OCI-LY1 (cell line): Measurements from ENCODE around the gene PLEKHD1.

Source experiments
- H2AFZ ChIP-seq: fragments of 200-600 bp; sonication (generic), shearing (Covaris generic); 2 replicates; pipeline ENCODE4 v1.6.0; 2014; ENCODE audit warnings: antibody characterized with exemption, mild to moderate bottlenecking, low read length
- H3F3A ChIP-seq: fragments of 200-600 bp; sonication (generic), shearing (Covaris generic); 2 replicates; pipeline ENCODE4 v1.6.0; 2014; ENCODE audit warnings: mild to moderate bottlenecking, antibody characterized with exemption, low read length, moderate library complexity; ENCODE audit not compliant: insufficient read depth
- H3K27ac ChIP-seq: fragments of 200-600 bp; sonication (generic); 2 replicates; pipeline ENCODE4 v1.5.1; 2014; ENCODE audit warnings: low read length, mixed run types, mild to moderate bottlenecking, low read depth; ENCODE audit not compliant: poor library complexity, severe bottlenecking
- H3K27me3 ChIP-seq: fragments of 200-600 bp; sonication (generic); 2 replicates; pipeline ENCODE4 v1.6.0; 2014; ENCODE audit warnings: antibody characterized with exemption, mild to moderate bottlenecking, low read length, moderate library complexity; ENCODE audit not compliant: insufficient read depth
- H3K36me3 ChIP-seq: fragments of 200-600 bp; sonication (generic); 2 replicates; pipeline ENCODE4 v1.6.1; 2014; ENCODE audit warnings: mild to moderate bottlenecking, antibody characterized with exemption, low read length, moderate library complexity, mixed read lengths; ENCODE audit not compliant: insufficient read depth
- H3K4me1 ChIP-seq: fragments of 200-600 bp; sonication (generic); 2 replicates; pipeline ENCODE4 v1.5.1; 2014; ENCODE audit warnings: mild to moderate bottlenecking, low read length, moderate library complexity; ENCODE audit not compliant: insufficient read depth, severe bottlenecking
- H3K4me2 ChIP-seq: fragments of 200-600 bp; sonication (generic), shearing (Covaris generic); 2 replicates; pipeline ENCODE4 v1.6.1; 2014; ENCODE audit warnings: low read length
- H3K4me3 ChIP-seq: fragments of 200-600 bp; sonication (generic); 2 replicates; pipeline ENCODE4 v1.5.1; 2014; ENCODE audit warnings: low read length, low read depth, mild to moderate bottlenecking, mixed read lengths; ENCODE audit not compliant: poor library complexity, severe bottlenecking
- H3K79me2 ChIP-seq: fragments of 200-600 bp; shearing (Covaris generic); 2 replicates; pipeline ENCODE4 v1.6.1; 2016; ENCODE audit warnings: mixed run types, low read length, mixed read lengths; ENCODE audit not compliant: insufficient read depth
- H3K9ac ChIP-seq: fragments of 200-600 bp; sonication (generic), shearing (Covaris generic); 2 replicates; pipeline ENCODE4 v1.6.1; 2014; ENCODE audit warnings: mild to moderate bottlenecking, low read length, mixed read lengths
- H3K9me2 ChIP-seq: fragments of 200-600 bp; sonication (generic), shearing (Covaris generic); 2 replicates; pipeline ENCODE4 v1.6.1; 2014; ENCODE audit warnings: low read depth, mild to moderate bottlenecking, low read length, mixed read lengths
- H3K9me3 ChIP-seq: fragments of 200-600 bp; shearing (Covaris generic); 2 replicates; pipeline ENCODE4 v1.6.1; 2014; ENCODE audit warnings: low read length, mixed read lengths
- H4K20me1 ChIP-seq: fragments of 200-600 bp; sonication (generic), shearing (Covaris generic); 2 replicates; pipeline ENCODE4 v1.6.0; 2016; ENCODE audit warnings: mild to moderate bottlenecking, low read length; ENCODE audit not compliant: insufficient read depth
- CTCF ChIP-seq: fragments of 200-600 bp; sonication (generic), shearing (Covaris generic); IDR thresholded peaks from 2 replicates; pipeline ENCODE4 v1.5.1; 2017; ENCODE audit warnings: mild to moderate bottlenecking, antibody characterized with exemption, low read length, moderate library complexity, mixed read lengths
- EZH2 ChIP-seq: fragments of 200-600 bp; sonication (generic), shearing (Covaris generic); IDR thresholded peaks from 2 replicates; pipeline ENCODE4 v1.8.0; 2017; ENCODE audit warnings: borderline replicate concordance, mixed run types, mild to moderate bottlenecking, antibody characterized with exemption, low read length, moderate library complexity, mixed read lengths

The PLEKHD1 gene

DNA sequence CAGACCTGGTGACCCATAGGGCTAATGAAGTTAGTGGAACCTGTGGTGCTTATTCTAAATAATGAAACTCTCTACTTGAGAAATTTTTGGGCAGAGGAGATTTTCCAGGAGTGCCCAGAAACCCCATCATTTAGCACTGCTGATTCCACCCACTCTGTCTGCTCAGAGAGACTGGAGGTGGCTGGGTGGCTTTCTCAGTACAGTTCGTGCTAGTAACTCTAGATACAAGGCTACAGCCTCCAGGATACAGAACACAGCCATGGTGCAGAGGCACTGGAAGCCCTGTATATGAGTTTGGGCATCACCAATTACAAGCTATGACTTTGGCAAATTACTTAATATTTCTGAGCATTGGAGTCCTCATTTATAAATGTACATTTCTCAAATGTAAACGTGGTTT lies 57.8 kb downstream of the PLEKHD1 start:
- no peak overlapping the region for H2AFZ ChIP-seq
- no peaks in the 10 kb centered on the region for H3K4me1 ChIP-seq
- no peaks in the 10 kb centered on the region for H3K36me3 ChIP-seq
- H3K9me2 ChIP-seq, result no peaks in the 10 kb centered on the region
- H3K9me3 ChIP-seq, result no peaks in the 10 kb centered on the region
- no peak overlapping the region for H3K27ac ChIP-seq
- H3K79me2 ChIP-seq, result no peaks in the 10 kb centered on the region
- H3F3A ChIP-seq, result no peaks in the 10 kb centered on the region
- H3K27me3 ChIP-seq, result no peaks in the 10 kb centered on the region
- no peak overlapping the region for H3K4me2 ChIP-seq
- no peak overlapping the region for H3K9ac ChIP-seq
- H3K4me3 ChIP-seq, result no peak overlapping the region
- no peaks in the 10 kb centered on the region for H4K20me1 ChIP-seq
- TF ChIP-seq CTCF (no peak), EZH2 (no peak)

GRCh38 chr14:69543341-69544115 lies 59.0 kb downstream of the PLEKHD1 start:
- H3K36me3 ChIP-seq, result no peaks in the 10 kb centered on the region

GRCh38 chr14:69547701-69548348 lies 63.3 kb downstream of the PLEKHD1 start:
- H3K36me3 ChIP-seq, result no peaks in the 10 kb centered on the region
- no peaks in the 10 kb centered on the region for H4K20me1 ChIP-seq
- no peaks in the 10 kb centered on the region for H3K27me3 ChIP-seq
- no peak overlapping the region for H3K27ac ChIP-seq
- H3K4me2 ChIP-seq, result no peak overlapping the region
- H3K9me3 ChIP-seq, result no peaks in the 10 kb centered on the region
- no peaks in the 10 kb centered on the region for H3K9me2 ChIP-seq
- TF ChIP-seq CTCF (peak; percentile 33; the same call in 1 of the 2 replicates), EZH2 (no peak)
- H2AFZ ChIP-seq, result no peak overlapping the region
- no peaks in the 10 kb centered on the region for H3F3A ChIP-seq
- no peaks in the 10 kb centered on the region for H3K79me2 ChIP-seq
- no peak overlapping the region for H3K9ac ChIP-seq
- H3K4me3 ChIP-seq, result no peak overlapping the region
- no peaks in the 10 kb centered on the region for H3K4me1 ChIP-seq

More at GRCh38 chr14:69543341-69544115, 59.0 kb downstream of the PLEKHD1 start:
- H3K4me1 ChIP-seq, result no peaks in the 10 kb centered on the region
- no peaks in the 10 kb centered on the region for H3K27me3 ChIP-seq
- TF ChIP-seq EZH2 (no peak), CTCF (no peak)
- H3K4me3 ChIP-seq, result no peak overlapping the region
- H3K79me2 ChIP-seq, result no peaks in the 10 kb centered on the region
- H2AFZ ChIP-seq, result no peak overlapping the region
- no peaks in the 10 kb centered on the region for H4K20me1 ChIP-seq
- H3K9me2 ChIP-seq, result no peaks in the 10 kb centered on the region
- no peaks in the 10 kb centered on the region for H3F3A ChIP-seq
- no peaks in the 10 kb centered on the region for H3K9me3 ChIP-seq
- H3K4me2 ChIP-seq, result no peak overlapping the region
- no peak overlapping the region for H3K9ac ChIP-seq
- no peak overlapping the region for H3K27ac ChIP-seq
